OCI-LY3 (cell line): Measurements from ENCODE around the gene ALG2.

Experiments used
- CTCF ChIP-seq: fragments of 200-600, 300-600 bp; sonication (generic); IDR thresholded peaks from 2 replicates; pipeline ENCODE4 v1.5.1; 2014; ENCODE audit warnings: antibody characterized with exemption, low read length, low read depth
- EZH2phosphoT487 ChIP-seq: fragments of 200-600 bp; shearing (Covaris generic); IDR thresholded peaks from 2 replicates; pipeline ENCODE4 v1.6.1; 2018; ENCODE audit warnings: antibody characterized with exemption, mixed run types, low read depth

GRCh38 chr9:99238331-99238730 lies 16.6 kb upstream of the ALG2 start:
- TF ChIP-seq CTCF (no peak), EZH2phosphoT487 (no peak)
